WTC11 (cell line): Measurements from ENCODE around the gene DYNLRB2. TPM values are rescaled to one million over a fixed set of nuclear protein-coding genes. Genes with fewer than 3 reads are reported as not detected.

Experiments
- ATAC-seq: fragments of 200-7000 bp; cut with Tn5 transposase; 2 replicates; pipeline ENCODE4 v1.10.0; 2021; ENCODE audit warnings: mild to moderate bottlenecking, moderate library complexity
- CTCF ChIA-PET: fragments of 300-600 bp; sonication (Branson Sonifier 250); formaldehyde crosslinking; loops from one replicate; lab custom pipeline; 2021; ENCODE audit warnings: antibody characterized with exemption; lab: Charles Lee
- POLR2A ChIA-PET: fragments of 350-600 bp; sonication (Branson Sonifier 250); formaldehyde crosslinking; loops from one replicate; lab custom pipeline; 2021; ENCODE audit warnings: antibody characterized with exemption; lab: Charles Lee
- DNase-seq: peaks from one replicate; pipeline ENCODE4 v3.0.0; 2021; ENCODE audit warnings: low spot score
- H3K27ac Mint-ChIP-seq: 2 replicates; pipeline ENCODE4 v1.8.0; 2021; ENCODE audit warnings: mixed read lengths
- H3K27me3 Mint-ChIP-seq: 2 replicates; pipeline ENCODE4 v1.8.0; 2021; ENCODE audit warnings: low read depth, mild to moderate bottlenecking, moderate library complexity, mixed read lengths
- H3K36me3 Mint-ChIP-seq: 2 replicates; pipeline ENCODE4 v1.8.0; 2021; ENCODE audit warnings: mixed read lengths
- H3K4me1 Mint-ChIP-seq: 2 replicates; pipeline ENCODE4 v1.8.0; 2022; ENCODE audit warnings: mixed read lengths
- H3K4me3 Mint-ChIP-seq: 2 replicates; pipeline ENCODE4 v1.8.0; 2021; ENCODE audit warnings: mild to moderate bottlenecking, moderate library complexity, mixed read lengths
- H3K9me3 Mint-ChIP-seq: 2 replicates; pipeline ENCODE4 v1.8.0; 2021; ENCODE audit warnings: mixed read lengths
- CBFB ChIP-seq: sonication (generic); formaldehyde crosslinking; IDR thresholded peaks from 2 replicates; pipeline ENCODE4 v1.8.1; 2022; ENCODE audit warnings: mild to moderate bottlenecking, low read depth, missing genetic modification reagents
- EMX1 ChIP-seq: fragments of 250-450 bp; sonication (Bioruptor Pico); IDR thresholded peaks from 2 replicates; pipeline ENCODE4 v1.8.0; 2021; ENCODE audit warnings: mild to moderate bottlenecking
- IRF2 ChIP-seq: sonication (generic); formaldehyde crosslinking; IDR thresholded peaks from 2 replicates; pipeline ENCODE4 v1.8.0; 2022; ENCODE audit warnings: low read depth, missing genetic modification reagents, borderline replicate concordance
- JAZF1 ChIP-seq: fragments of 250-450 bp; sonication (Bioruptor Pico); IDR thresholded peaks from 2 replicates; pipeline ENCODE4 v1.9.0; 2021; ENCODE audit warnings: moderate library complexity, mild to moderate bottlenecking, inconsistent platforms
- KAT7 ChIP-seq: sonication (generic); formaldehyde crosslinking; IDR thresholded peaks from 2 replicates; pipeline ENCODE4 v1.8.1; 2023; ENCODE audit warnings: missing genetic modification reagents, mild to moderate bottlenecking, borderline replicate concordance
- MXD4 ChIP-seq: fragments of 250-450 bp; sonication (Bioruptor Pico); IDR thresholded peaks from 2 replicates; pipeline ENCODE4 v1.8.0; 2021; ENCODE audit warnings: mild to moderate bottlenecking, moderate library complexity, borderline replicate concordance
- NFATC4 ChIP-seq: fragments of 250-450 bp; sonication (Bioruptor Pico); IDR thresholded peaks from 2 replicates; pipeline ENCODE4 v1.9.0; 2021; ENCODE audit warnings: mild to moderate bottlenecking
- RORB ChIP-seq: fragments of 250-450 bp; sonication (Bioruptor Pico); IDR thresholded peaks from 2 replicates; pipeline ENCODE4 v1.9.0; 2021; ENCODE audit warnings: mild to moderate bottlenecking
- ZNF219 ChIP-seq: sonication (generic); formaldehyde crosslinking; IDR thresholded peaks from 2 replicates; pipeline ENCODE4 v1.8.0; 2023; ENCODE audit warnings: missing genetic modification reagents, mild to moderate bottlenecking, borderline replicate concordance
- ZNF317 ChIP-seq: sonication (generic); formaldehyde crosslinking; IDR thresholded peaks from 2 replicates; pipeline ENCODE4 v1.8.1; 2023; ENCODE audit warnings: low read depth, mild to moderate bottlenecking, moderate library complexity, missing genetic modification reagents, borderline replicate concordance
- ZNF416 ChIP-seq: fragments of 250-450 bp; sonication (Bioruptor Pico); IDR thresholded peaks from 2 replicates; pipeline ENCODE4 v1.9.0; 2021; ENCODE audit warnings: mild to moderate bottlenecking, inconsistent platforms
- ZNF423 ChIP-seq: fragments of 250-450 bp; sonication (Bioruptor Pico); IDR thresholded peaks from 2 replicates; pipeline ENCODE4 v2.1.2; 2022; ENCODE audit warnings: mild to moderate bottlenecking, moderate library complexity
- total RNA-seq: library from RNA; stranded (reverse); gene quantifications from 3 replicates; pipeline ENCODE4 v1.2.3, GENCODE V29; 2021
- TF ChIP-seq, protein P1 (sequence below): sonication (generic); formaldehyde crosslinking; conservative IDR thresholded peaks from 2 replicates; pipeline ENCODE4 v1.8.1; 2022; ENCODE audit warnings: mild to moderate bottlenecking, missing genetic modification reagents
- TF ChIP-seq, protein P2 (sequence below): sonication (generic); formaldehyde crosslinking; IDR thresholded peaks from 2 replicates; pipeline ENCODE4 v1.8.1; 2023; ENCODE audit warnings: mild to moderate bottlenecking, missing genetic modification reagents, borderline replicate concordance
- TF ChIP-seq, protein P3 (sequence below): sonication (generic); formaldehyde crosslinking; IDR thresholded peaks from 2 replicates; pipeline ENCODE4 v1.8.1; 2022; ENCODE audit warnings: missing genetic modification reagents, borderline replicate concordance
- TF ChIP-seq, protein P4 (sequence below): sonication (generic); formaldehyde crosslinking; IDR thresholded peaks from 2 replicates; pipeline ENCODE4 v1.8.1; 2023; ENCODE audit warnings: mild to moderate bottlenecking, missing genetic modification reagents
- TF ChIP-seq, protein P5 (sequence below): sonication (generic); formaldehyde crosslinking; IDR thresholded peaks from 2 replicates; pipeline ENCODE4 v1.8.0; 2022; ENCODE audit warnings: mild to moderate bottlenecking, missing genetic modification reagents

DYNLRB2 gene
- total RNA-seq, 1 experiment from 2014 or later: not detected

DNA sequence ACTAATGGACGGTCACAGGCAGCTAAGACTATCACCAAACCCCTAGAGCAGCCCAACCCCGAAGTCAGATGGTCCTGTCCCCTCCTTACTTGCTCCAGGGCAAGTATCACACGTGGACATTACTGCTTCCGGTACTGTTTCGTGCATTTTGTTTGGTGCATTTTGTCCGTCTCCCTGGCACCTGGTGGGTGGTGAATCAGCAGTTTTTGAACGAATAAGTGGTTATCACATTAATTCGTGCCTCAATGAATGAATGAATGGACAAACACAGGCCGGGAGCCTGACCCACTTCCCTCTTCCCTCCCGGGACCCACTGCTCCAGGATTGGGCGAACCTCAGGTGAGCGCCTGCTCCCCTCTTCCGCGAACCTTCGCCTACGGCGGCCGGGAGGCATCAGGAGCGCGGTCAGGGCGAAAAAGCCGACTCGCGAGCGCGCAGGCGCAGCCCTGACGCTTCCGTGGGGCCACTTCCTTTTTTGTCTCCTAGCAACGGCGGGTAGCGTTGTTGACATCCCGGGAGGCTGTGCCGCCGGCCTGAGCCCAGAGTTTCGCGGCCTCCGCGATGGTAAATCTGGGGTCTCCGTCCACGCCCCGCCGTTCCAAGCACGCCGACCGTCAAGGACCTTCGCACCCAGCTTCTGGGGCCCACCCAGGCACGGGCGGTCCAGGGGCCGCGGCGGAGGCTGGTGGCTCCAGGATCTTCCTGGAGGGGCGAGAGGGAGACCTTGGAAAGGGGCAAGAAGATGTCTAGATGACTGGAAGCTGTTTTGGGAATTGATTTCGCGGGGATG is at the start of gene DYNLRB2 (continued):
- TF ChIP-seq EMX1: no peak
- no peak for TF ChIP-seq ZNF416 (CRISPR knock-in tag)
- TF ChIP-seq, protein P1, sequence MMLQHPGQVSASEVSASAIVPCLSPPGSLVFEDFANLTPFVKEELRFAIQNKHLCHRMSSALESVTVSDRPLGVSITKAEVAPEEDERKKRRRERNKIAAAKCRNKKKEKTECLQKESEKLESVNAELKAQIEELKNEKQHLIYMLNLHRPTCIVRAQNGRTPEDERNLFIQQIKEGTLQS: no peak
- TF ChIP-seq NFATC4 (CRISPR knock-in tag): no peak
- TF ChIP-seq ZNF423 (CRISPR knock-in tag): no peak
- TF ChIP-seq ZNF317 (CRISPR knock-in tag): no peak
- TF ChIP-seq RORB (CRISPR knock-in tag): no peak
- TF ChIP-seq, protein P2, sequence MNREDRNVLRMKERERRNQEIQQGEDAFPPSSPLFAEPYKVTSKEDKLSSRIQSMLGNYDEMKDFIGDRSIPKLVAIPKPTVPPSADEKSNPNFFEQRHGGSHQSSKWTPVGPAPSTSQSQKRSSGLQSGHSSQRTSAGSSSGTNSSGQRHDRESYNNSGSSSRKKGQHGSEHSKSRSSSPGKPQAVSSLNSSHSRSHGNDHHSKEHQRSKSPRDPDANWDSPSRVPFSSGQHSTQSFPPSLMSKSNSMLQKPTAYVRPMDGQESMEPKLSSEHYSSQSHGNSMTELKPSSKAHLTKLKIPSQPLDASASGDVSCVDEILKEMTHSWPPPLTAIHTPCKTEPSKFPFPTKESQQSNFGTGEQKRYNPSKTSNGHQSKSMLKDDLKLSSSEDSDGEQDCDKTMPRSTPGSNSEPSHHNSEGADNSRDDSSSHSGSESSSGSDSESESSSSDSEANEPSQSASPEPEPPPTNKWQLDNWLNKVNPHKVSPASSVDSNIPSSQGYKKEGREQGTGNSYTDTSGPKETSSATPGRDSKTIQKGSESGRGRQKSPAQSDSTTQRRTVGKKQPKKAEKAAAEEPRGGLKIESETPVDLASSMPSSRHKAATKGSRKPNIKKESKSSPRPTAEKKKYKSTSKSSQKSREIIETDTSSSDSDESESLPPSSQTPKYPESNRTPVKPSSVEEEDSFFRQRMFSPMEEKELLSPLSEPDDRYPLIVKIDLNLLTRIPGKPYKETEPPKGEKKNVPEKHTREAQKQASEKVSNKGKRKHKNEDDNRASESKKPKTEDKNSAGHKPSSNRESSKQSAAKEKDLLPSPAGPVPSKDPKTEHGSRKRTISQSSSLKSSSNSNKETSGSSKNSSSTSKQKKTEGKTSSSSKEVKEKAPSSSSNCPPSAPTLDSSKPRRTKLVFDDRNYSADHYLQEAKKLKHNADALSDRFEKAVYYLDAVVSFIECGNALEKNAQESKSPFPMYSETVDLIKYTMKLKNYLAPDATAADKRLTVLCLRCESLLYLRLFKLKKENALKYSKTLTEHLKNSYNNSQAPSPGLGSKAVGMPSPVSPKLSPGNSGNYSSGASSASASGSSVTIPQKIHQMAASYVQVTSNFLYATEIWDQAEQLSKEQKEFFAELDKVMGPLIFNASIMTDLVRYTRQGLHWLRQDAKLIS: no peak
- no peak for TF ChIP-seq MXD4 (CRISPR knock-in tag)
- TF ChIP-seq, protein P3, sequence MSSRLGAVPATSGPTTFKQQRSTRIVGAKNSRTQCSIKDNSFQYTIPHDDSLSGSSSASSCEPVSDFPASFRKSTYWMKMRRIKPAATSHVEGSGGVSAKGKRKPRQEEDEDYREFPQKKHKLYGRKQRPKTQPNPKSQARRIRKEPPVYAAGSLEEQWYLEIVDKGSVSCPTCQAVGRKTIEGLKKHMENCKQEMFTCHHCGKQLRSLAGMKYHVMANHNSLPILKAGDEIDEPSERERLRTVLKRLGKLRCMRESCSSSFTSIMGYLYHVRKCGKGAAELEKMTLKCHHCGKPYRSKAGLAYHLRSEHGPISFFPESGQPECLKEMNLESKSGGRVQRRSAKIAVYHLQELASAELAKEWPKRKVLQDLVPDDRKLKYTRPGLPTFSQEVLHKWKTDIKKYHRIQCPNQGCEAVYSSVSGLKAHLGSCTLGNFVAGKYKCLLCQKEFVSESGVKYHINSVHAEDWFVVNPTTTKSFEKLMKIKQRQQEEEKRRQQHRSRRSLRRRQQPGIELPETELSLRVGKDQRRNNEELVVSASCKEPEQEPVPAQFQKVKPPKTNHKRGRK (CRISPR knock-in tag): no peak
- TF ChIP-seq, protein P4, sequence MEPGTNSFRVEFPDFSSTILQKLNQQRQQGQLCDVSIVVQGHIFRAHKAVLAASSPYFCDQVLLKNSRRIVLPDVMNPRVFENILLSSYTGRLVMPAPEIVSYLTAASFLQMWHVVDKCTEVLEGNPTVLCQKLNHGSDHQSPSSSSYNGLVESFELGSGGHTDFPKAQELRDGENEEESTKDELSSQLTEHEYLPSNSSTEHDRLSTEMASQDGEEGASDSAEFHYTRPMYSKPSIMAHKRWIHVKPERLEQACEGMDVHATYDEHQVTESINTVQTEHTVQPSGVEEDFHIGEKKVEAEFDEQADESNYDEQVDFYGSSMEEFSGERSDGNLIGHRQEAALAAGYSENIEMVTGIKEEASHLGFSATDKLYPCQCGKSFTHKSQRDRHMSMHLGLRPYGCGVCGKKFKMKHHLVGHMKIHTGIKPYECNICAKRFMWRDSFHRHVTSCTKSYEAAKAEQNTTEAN (CRISPR knock-in tag): no peak
- TF ChIP-seq KAT7: no peak

DNA sequence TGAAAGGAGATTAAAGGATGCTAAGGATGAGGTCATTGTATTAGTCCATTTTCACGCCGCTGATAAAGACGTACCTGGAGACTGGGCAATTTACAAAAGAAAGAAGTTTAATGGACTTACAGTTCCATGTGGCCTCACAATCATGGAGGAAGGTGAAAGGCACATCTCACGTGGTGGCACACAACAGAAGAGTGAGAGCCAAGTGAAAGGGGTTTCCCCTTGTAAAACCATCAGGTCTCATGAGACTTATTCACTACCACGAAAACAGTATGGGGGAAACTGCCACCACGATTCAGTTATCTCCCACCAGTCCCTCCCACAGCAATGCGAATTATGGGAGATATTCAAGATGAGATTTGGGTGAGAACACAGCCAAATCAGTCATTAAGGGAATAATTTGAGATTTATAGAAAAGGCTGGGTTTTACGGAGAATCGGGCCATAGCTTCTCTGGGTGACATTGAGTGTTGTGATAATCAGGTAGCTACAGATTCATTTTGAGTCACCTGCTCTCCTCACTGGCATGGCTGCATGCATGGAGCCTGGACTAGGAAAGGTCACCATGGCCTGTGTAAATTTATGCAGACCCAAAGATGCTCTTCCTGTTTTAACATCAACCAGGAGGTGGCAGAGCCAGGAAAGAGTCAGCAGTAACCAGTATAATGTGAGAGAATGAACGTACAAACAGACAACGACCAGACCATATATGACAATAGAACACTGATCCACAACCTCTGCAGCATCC is 40.5 kb upstream of the DYNLRB2 start:
- Mint-ChIP-seq H3K27me3 (no peaks in the 10 kb centered on the region), H3K4me1 (peaks cover 14% of the 10 kb centered on the region), H3K9me3 (peaks cover 15% of the 10 kb centered on the region), H3K36me3 (no peaks in the 10 kb centered on the region), H3K4me3 (no peak overlapping the region), H3K27ac (no peak overlapping the region)
- ChIA-PET POLR2A (interaction anchor here (0.7 kb wide), 1 partner anchor 485 kb away, joined by 3 read pairs; no protein-coding TSS in a partner anchor), CTCF (interaction anchor here (1.0 kb wide), 1 partner anchor 223 kb away, joined by 3 read pairs; no protein-coding TSS in a partner anchor)
- DNase-seq (no peak), ATAC-seq (no peak)
- TF ChIP-seq CBFB (CRISPR knock-in tag) (no peak), ZNF317 (CRISPR knock-in tag) (no peak), JAZF1 (CRISPR knock-in tag) (no peak), IRF2 (CRISPR knock-in tag) (no peak), ZNF219 (no peak)
- TF ChIP-seq, protein P5, sequence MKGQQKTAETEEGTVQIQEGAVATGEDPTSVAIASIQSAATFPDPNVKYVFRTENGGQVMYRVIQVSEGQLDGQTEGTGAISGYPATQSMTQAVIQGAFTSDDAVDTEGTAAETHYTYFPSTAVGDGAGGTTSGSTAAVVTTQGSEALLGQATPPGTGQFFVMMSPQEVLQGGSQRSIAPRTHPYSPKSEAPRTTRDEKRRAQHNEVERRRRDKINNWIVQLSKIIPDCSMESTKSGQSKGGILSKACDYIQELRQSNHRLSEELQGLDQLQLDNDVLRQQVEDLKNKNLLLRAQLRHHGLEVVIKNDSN (CRISPR knock-in tag): no peak
- TF ChIP-seq, protein P4 (CRISPR knock-in tag): no peak
